ENCODE measurements around the gene UBIAD1. TPM values are rescaled to one million over a fixed set of nuclear protein-coding genes. Genes with fewer than 3 reads are reported as not detected.

The UBIAD1 gene
- total and polyA plus RNA-seq, 2 of the 13 experiments (the other 11 are each of a cell fraction or from before 2014, with no cell fraction given): 16.9 to 20.4 TPM

GRCh38 chr1:11316701-11317100 lies 43.7 kb downstream of the UBIAD1 start:
- Histone ChIP-seq H3K4me3 (replicated peaks in 1 of 3; ENCODE audit: insufficient read depth in 1 of 3, low read depth in 2 of 3, low read length in 3 of 3) (no peak overlapping the region), H3K9ac (ENCODE audit: insufficient read depth, low read depth, low read length) (no peak overlapping the region), H3K27me3 (ENCODE audit: control insufficient read depth in 1 of 2, insufficient read depth in 2 of 2, low read length in 2 of 2) (peaks cover 0 to 27% of the 10 kb centered on the region in 2 experiments; a peak in 4 of 5 replicates), H3K4me1 (ENCODE audit: insufficient read depth, low read length) (no peaks in the 10 kb centered on the region), H3K36me3 (replicated peaks in 1 of 2; ENCODE audit: control insufficient read depth in 1 of 2, insufficient read depth in 2 of 2, low read length in 2 of 2) (no peaks in the 10 kb centered on the region), H3K79me2 (ENCODE audit: insufficient read depth, low read length) (no peaks in the 10 kb centered on the region), H2AFZ (ENCODE audit: low read length) (no peak overlapping the region), H3K4me2 (ENCODE audit: low read depth, low read length) (no peak overlapping the region), H3K27ac (ENCODE audit: extremely low read length, insufficient read depth, low read length) (no peak overlapping the region), H3K9me3 (ENCODE audit: low read length) (no peaks in the 10 kb centered on the region), H4K20me1 (ENCODE audit: insufficient read depth, low read length) (no peaks in the 10 kb centered on the region)
- BruUV-seq (replicated peaks): no TSS peak
- intact Hi-C loops (cut with micrococcal nuclease; ENCODE audit: unreplicated experiment): no loop called here
- DNase-seq (ENCODE audit: low spot score) (no peak), FAIRE-seq (no peak), ATAC-seq (no peak)
- ChIA-PET POLR2A (no interaction called here), CTCF (ENCODE audit: low intra/inter-chr PET ratio, low total read pairs) (no interaction called here)
- in situ Hi-C loops (cut with HindIII; ENCODE audit: extremely low pct_ligation_motif_present, low pct_unique_long_range_greater_than_20kb): no loop called here
- WGBS (ENCODE audit: low lambda C conversion rate): 0% methylated on average over 5 of the region's 6 CpGs
- TF ChIP-seq ERF (CRISPR knock-in tag; IDR thresholded peaks at IDR 0.05) (no peak), GABPB1 (CRISPR knock-in tag; IDR thresholded peaks at IDR 0.05) (no peak), GZF1 (CRISPR knock-in tag; IDR thresholded peaks at IDR 0.05) (no peak), KDM1A (CRISPR knock-in tag; IDR thresholded peaks at IDR 0.05) (no peak), ZNF512 (CRISPR knock-in tag; IDR thresholded peaks at IDR 0.05) (no peak), AKAP8 (CRISPR knock-in tag; IDR thresholded peaks at IDR 0.05) (no peak), SOX6 (IDR thresholded peaks at IDR 0.05) (no peak), SOX6 (CRISPR knock-in tag; IDR thresholded peaks at IDR 0.05) (no peak), PREB (CRISPR knock-in tag; IDR thresholded peaks at IDR 0.05) (no peak), RFX3 (CRISPR knock-in tag; IDR thresholded peaks at IDR 0.05) (no peak), PRDM15 (CRISPR knock-in tag; IDR thresholded peaks at IDR 0.05) (no peak), NONO (IDR thresholded peaks at IDR 0.05) (no peak), NONO (CRISPR knock-in tag; conservative IDR thresholded peaks at IDR 0.05) (no peak), ARID3A (IDR thresholded peaks at IDR 0.05; ENCODE audit: low read depth, low read length) (no peak), KDM4B (CRISPR knock-in tag; IDR thresholded peaks at IDR 0.05) (no peak), HMGA1 (CRISPR knock-in tag; conservative IDR thresholded peaks at IDR 0.05) (no peak)
- TF ChIP-seq, protein P1, sequence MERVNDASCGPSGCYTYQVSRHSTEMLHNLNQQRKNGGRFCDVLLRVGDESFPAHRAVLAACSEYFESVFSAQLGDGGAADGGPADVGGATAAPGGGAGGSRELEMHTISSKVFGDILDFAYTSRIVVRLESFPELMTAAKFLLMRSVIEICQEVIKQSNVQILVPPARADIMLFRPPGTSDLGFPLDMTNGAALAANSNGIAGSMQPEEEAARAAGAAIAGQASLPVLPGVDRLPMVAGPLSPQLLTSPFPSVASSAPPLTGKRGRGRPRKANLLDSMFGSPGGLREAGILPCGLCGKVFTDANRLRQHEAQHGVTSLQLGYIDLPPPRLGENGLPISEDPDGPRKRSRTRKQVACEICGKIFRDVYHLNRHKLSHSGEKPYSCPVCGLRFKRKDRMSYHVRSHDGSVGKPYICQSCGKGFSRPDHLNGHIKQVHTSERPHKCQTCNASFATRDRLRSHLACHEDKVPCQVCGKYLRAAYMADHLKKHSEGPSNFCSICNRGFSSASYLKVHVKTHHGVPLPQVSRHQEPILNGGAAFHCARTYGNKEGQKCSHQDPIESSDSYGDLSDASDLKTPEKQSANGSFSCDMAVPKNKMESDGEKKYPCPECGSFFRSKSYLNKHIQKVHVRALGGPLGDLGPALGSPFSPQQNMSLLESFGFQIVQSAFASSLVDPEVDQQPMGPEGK (CRISPR knock-in tag; IDR thresholded peaks at IDR 0.05): no peak

Measured in HepG2 (cell line).